Activated CD4-positive, alpha-beta T cell treated with anti-CD3 and anti-CD28 coated beads, Interleukin-2, amount 10 ng/mL, durations not matched to agents 24 days and 14 days (primary cell): ENCODE results near the gene ASPHD1. TPM values are rescaled to one million over a fixed set of nuclear protein-coding genes. Genes with fewer than 3 reads are reported as not detected.

Experiments used
- DNase-seq: peaks from one replicate; pipeline ENCODE4 v3.0.0; 2022
- H3K27ac Mint-ChIP-seq: one replicate; pipeline ENCODE4 v1.8.0; 2022; ENCODE audit warnings: mild to moderate bottlenecking, mixed read lengths
- H3K27me3 Mint-ChIP-seq: one replicate; pipeline ENCODE4 v1.8.0; 2022; ENCODE audit warnings: mixed read lengths
- H3K36me3 Mint-ChIP-seq: one replicate; pipeline ENCODE4 v1.8.0; 2022; ENCODE audit warnings: low read depth, mild to moderate bottlenecking, mixed read lengths
- H3K4me1 Mint-ChIP-seq: one replicate; pipeline ENCODE4 v1.8.0; 2021; ENCODE audit warnings: mixed read lengths
- H3K4me3 Mint-ChIP-seq: one replicate; pipeline ENCODE4 v1.8.0; 2022; ENCODE audit warnings: mild to moderate bottlenecking, moderate library complexity, mixed read lengths
- H3K9me3 Mint-ChIP-seq: one replicate; pipeline ENCODE4 v1.8.0; 2021; ENCODE audit warnings: mixed read lengths
- intact Hi-C: fragments of 100-400 bp; cut with micrococcal nuclease; formaldehyde crosslinking; loops from one replicate; pipeline ENCODE4 v1.15.1; 2023
- total RNA-seq: library from RNA; stranded (reverse); gene quantifications from 2 replicates; pipeline ENCODE4 v1.2.3, GENCODE V29; 2022

The ASPHD1 gene
- total RNA-seq, 1 donor from 2014 or later: 4.8 TPM

DNA sequence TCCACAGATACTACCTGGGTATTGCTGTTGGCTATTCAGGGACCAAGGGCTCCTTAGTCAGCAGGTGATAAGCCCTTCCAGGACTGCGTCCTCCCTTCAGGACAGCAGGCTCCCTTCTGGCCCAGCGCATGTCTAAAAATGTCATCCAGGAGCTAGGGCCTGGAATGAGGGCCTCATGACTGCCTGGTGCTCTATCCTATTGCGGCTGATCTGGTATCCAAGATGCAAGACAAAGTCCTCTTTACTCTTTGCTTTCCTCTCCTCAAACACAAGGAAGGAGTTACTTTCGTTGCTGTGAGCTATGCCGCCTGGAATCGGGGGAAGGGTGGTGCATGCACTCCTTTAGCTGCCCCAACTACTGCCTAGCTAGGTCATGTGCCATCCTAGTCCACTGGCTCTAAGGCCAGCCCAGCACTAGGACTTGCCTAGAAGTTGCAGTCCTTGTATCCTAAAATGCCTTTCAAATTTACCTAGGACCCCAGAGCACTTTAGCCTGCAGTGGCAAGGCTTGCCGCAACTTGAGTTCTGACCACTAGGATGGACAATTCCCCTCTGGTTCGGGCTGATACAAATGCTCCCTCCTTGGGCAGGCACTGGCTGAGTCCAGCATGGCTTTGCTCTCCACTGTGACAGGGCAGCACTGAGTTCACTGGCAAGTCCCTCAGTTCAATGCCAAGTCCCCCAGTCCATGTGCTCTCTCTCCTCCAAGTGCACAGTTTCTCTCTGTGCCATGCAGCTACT, 51.5 kb downstream of the ASPHD1 start:
- Mint-ChIP-seq H3K27ac (no peak overlapping the region), H3K9me3 (peaks cover 3% of the 10 kb centered on the region), H3K36me3 (no peaks in the 10 kb centered on the region), H3K27me3 (peaks cover 5% of the 10 kb centered on the region), H3K4me1 (no peaks in the 10 kb centered on the region), H3K4me3 (no peak overlapping the region)
- no peak for DNase-seq
- intact Hi-C loops: no loop called here

Other genes with a start within 250 kb of the ASPHD1 start
- gene SPN, start 237.2 kb upstream of the ASPHD1 start, total RNA-seq: 157 and 165 TPM in 2 replicates
- gene QPRT, start 221.3 kb upstream of the ASPHD1 start, total RNA-seq: 5.8 and 6.3 TPM in 2 replicates
- gene C16orf54, start 154.5 kb upstream of the ASPHD1 start, total RNA-seq: 17.0 and 17.8 TPM in 2 replicates
- not detected in 2 replicates for gene ZG16, start 122.2 kb upstream of the ASPHD1 start, total RNA-seq
- gene KIF22, start 109.7 kb upstream of the ASPHD1 start, total RNA-seq: 132 TPM in 2 replicates
- gene MAZ, start 94.0 kb upstream of the ASPHD1 start, total RNA-seq: 378 and 380 TPM in 2 replicates
- 1.6 and 1.7 TPM in 2 replicates for gene PRRT2, start 88.3 kb upstream of the ASPHD1 start, total RNA-seq
- gene PAGR1, start 84.3 kb upstream of the ASPHD1 start, total RNA-seq: 25.8 and 27.0 TPM in 2 replicates
- gene MVP, start 80.0 kb upstream of the ASPHD1 start, total RNA-seq: 116 and 122 TPM in 2 replicates
- 69.2 and 71.2 TPM in 2 replicates for gene CDIPT, start 37.3 kb upstream of the ASPHD1 start, total RNA-seq
- gene SEZ6L2, start 938 bp upstream of the ASPHD1 start, total RNA-seq: 0.26 and 0.61 TPM in 2 replicates
- gene KCTD13, start 25.7 kb downstream of the ASPHD1 start, total RNA-seq: 51.4 and 58.8 TPM in 2 replicates
- gene TMEM219, start 61.6 kb downstream of the ASPHD1 start, total RNA-seq: 41.7 and 43.8 TPM in 2 replicates
- 35.8 and 38.7 TPM in 2 replicates for gene TAOK2, start 73.4 kb downstream of the ASPHD1 start, total RNA-seq
- 45.9 and 47.7 TPM in 2 replicates for gene HIRIP3, start 95.1 kb downstream of the ASPHD1 start, total RNA-seq
- gene INO80E, start 95.8 kb downstream of the ASPHD1 start, total RNA-seq: 129 and 133 TPM in 2 replicates
- gene DOC2A, start 110.5 kb downstream of the ASPHD1 start, total RNA-seq: 2.7 and 3.2 TPM in 2 replicates
- not detected in 2 replicates for gene C16orf92, start 122.7 kb downstream of the ASPHD1 start, total RNA-seq
- gene TLCD3B, start 130.8 kb downstream of the ASPHD1 start, total RNA-seq: 1.5 and 1.8 TPM in 2 replicates
- 2,074 and 2,109 TPM in 2 replicates for gene ALDOA, start 165.3 kb downstream of the ASPHD1 start, total RNA-seq
- gene PPP4C, start 175.5 kb downstream of the ASPHD1 start, total RNA-seq: 144 and 145 TPM in 2 replicates
- 2.1 TPM in 2 replicates for gene TBX6, start 191.4 kb downstream of the ASPHD1 start, total RNA-seq
- 11.8 and 11.9 TPM in 2 replicates for gene YPEL3, start 195.7 kb downstream of the ASPHD1 start, total RNA-seq
- gene GDPD3, start 213.0 kb downstream of the ASPHD1 start, total RNA-seq: 6.0 and 6.6 TPM in 2 replicates
- 53.9 and 56.4 TPM in 2 replicates for gene MAPK3, start 222.7 kb downstream of the ASPHD1 start, total RNA-seq